Activated B cell treated with CpG ODN at 0.5 μM for 24 hours (primary cell): ENCODE measurements around the gene MXI1. TPM values are rescaled to one million over a fixed set of nuclear protein-coding genes. Genes with fewer than 3 reads are reported as not detected.
"Not testable (repeated sequence)": the region's sequence is repeated elsewhere in the genome, so short reads cannot be mapped to it uniquely, and the experiment has no call there.

ENCODE experiments used
- ATAC-seq: fragments of 200-7000 bp; cut with Tn5 transposase; one replicate; pipeline ENCODE4 v1.10.0; 2021; ENCODE audit warnings: low read depth, mild to moderate bottlenecking, moderate library complexity
- CTCF ChIA-PET: fragments of 350-600 bp; sonication (Branson Sonifier 250); formaldehyde crosslinking; loops from one replicate; lab custom pipeline; 2021; ENCODE audit warnings: antibody characterized with exemption; lab: Charles Lee
- POLR2A ChIA-PET: fragments of 350-600 bp; sonication (Branson Sonifier 250); formaldehyde crosslinking; loops from one replicate; lab custom pipeline; 2021; ENCODE audit warnings: antibody characterized with exemption; lab: Charles Lee
- DNase-seq: peaks from one replicate; pipeline ENCODE4 v3.0.0; 2022
- H3K27ac Mint-ChIP-seq: one replicate; pipeline ENCODE4 v1.8.0; 2020; ENCODE audit warnings: mixed read lengths
- H3K27me3 Mint-ChIP-seq: one replicate; pipeline ENCODE4 v1.8.0; 2021; ENCODE audit warnings: mixed read lengths
- H3K36me3 Mint-ChIP-seq: one replicate; pipeline ENCODE4 v1.8.0; 2021; ENCODE audit warnings: low read depth, mixed read lengths
- H3K4me1 Mint-ChIP-seq: one replicate; pipeline ENCODE4 v1.8.0; 2021; ENCODE audit warnings: mixed read lengths
- H3K4me3 Mint-ChIP-seq: one replicate; pipeline ENCODE4 v1.8.0; 2020; ENCODE audit warnings: mild to moderate bottlenecking, mixed read lengths
- H3K9me3 Mint-ChIP-seq: one replicate; pipeline ENCODE4 v1.8.0; 2020; ENCODE audit warnings: mixed read lengths
- CTCF ChIP-seq: fragments of 200-600 bp; IDR thresholded peaks from one replicate; pipeline ENCODE4 v1.8.0; 2022; ENCODE audit warnings: antibody characterized with exemption, mild to moderate bottlenecking
- intact Hi-C: fragments of 100-400 bp; cut with micrococcal nuclease; formaldehyde crosslinking; loops from one replicate; pipeline ENCODE4 v1.15.1; 2024
- total RNA-seq: library from RNA; stranded (reverse); gene quantifications from 2 replicates; pipeline ENCODE4 v1.2.3, GENCODE V29; 2022

MXI1 gene
- total RNA-seq, 1 donor from 2014 or later, result 8.5 TPM

- peaks cover 14% of the 10 kb centered on the region for H3K4me1 Mint-ChIP-seq
- ATAC-seq (no peak), DNase-seq (no peak)
- peaks cover 29% of the 10 kb centered on the region for H3K36me3 Mint-ChIP-seq
- intact Hi-C loops, result no loop called here
- no peaks in the 10 kb centered on the region for H3K27me3 Mint-ChIP-seq
- no peak overlapping the region for H3K27ac Mint-ChIP-seq
- TF ChIP-seq CTCF, result no peak
- CTCF ChIA-PET, result interaction anchor here (1.4 kb wide), 1 partner anchor 105 kb away, joined by 4 read pairs; no protein-coding TSS in a partner anchor
- peaks cover 2% of the 10 kb centered on the region for H3K9me3 Mint-ChIP-seq
- POLR2A ChIA-PET, result no interaction called here
- H3K4me3 Mint-ChIP-seq, result no peak overlapping the region
These were observed 35.1 kb downstream of the MXI1 start for GRCh38 chr10:110242511-110242910.

GRCh38 chr10:110244550-110244949 lies 37.1 kb downstream of the MXI1 start:
- DNase-seq (no peak), ATAC-seq (no peak)
- intact Hi-C loops, result no loop called here
- ChIA-PET CTCF (no interaction called here), POLR2A (interaction anchor here (0.6 kb wide), 1 partner anchor 28 kb away, joined by 4 read pairs; no protein-coding TSS in a partner anchor)
- TF ChIP-seq CTCF, result no peak
- Mint-ChIP-seq H3K4me3 (no peak overlapping the region), H3K4me1 (peaks cover 10% of the 10 kb centered on the region), H3K27me3 (no peaks in the 10 kb centered on the region), H3K27ac (no peak overlapping the region), H3K9me3 (no peaks in the 10 kb centered on the region), H3K36me3 (peaks cover 18% of the 10 kb centered on the region)

GRCh38 chr10:110247833-110248232 lies 40.4 kb downstream of the MXI1 start:
- H3K9me3 Mint-ChIP-seq, DNase-seq, H3K4me1 Mint-ChIP-seq, H3K4me3 Mint-ChIP-seq, intact Hi-C loops, H3K27me3 Mint-ChIP-seq, H3K27ac Mint-ChIP-seq, ATAC-seq, POLR2A ChIA-PET, CTCF ChIA-PET: not testable (repeated sequence)
- H3K36me3 Mint-ChIP-seq, result peaks cover 22% of the 10 kb centered on the region

- POLR2A ChIA-PET, H3K9me3 Mint-ChIP-seq, DNase-seq, H3K4me1 Mint-ChIP-seq, CTCF ChIA-PET, ATAC-seq, H3K27me3 Mint-ChIP-seq, H3K4me3 Mint-ChIP-seq, H3K27ac Mint-ChIP-seq, intact Hi-C loops: not testable (repeated sequence)
- H3K36me3 Mint-ChIP-seq, result peaks cover 25% of the 10 kb centered on the region
These were observed 42.1 kb downstream of the MXI1 start for GRCh38 chr10:110249489-110249888.

GRCh38 chr10:110251392-110251791 lies 44.0 kb downstream of the MXI1 start:
- intact Hi-C loops, result loop anchor here (2.0 kb wide), 1 partner anchor 17 kb away; no protein-coding TSS in a partner anchor
- H3K4me1 Mint-ChIP-seq, H3K27ac Mint-ChIP-seq, ATAC-seq, H3K27me3 Mint-ChIP-seq, DNase-seq, H3K4me3 Mint-ChIP-seq, CTCF ChIA-PET, H3K9me3 Mint-ChIP-seq: not testable (repeated sequence)
- peaks cover 18% of the 10 kb centered on the region for H3K36me3 Mint-ChIP-seq
- POLR2A ChIA-PET, result interaction anchor here (0.6 to 0.7 kb wide), 2 partner anchors 17 to 18 kb away, joined by 3 to 4 read pairs; no protein-coding TSS in a partner anchor

GRCh38 chr10:110252151-110252550 lies 44.7 kb downstream of the MXI1 start:
- no peak for TF ChIP-seq CTCF
- Mint-ChIP-seq H3K4me1 (no peaks in the 10 kb centered on the region), H3K27me3 (no peaks in the 10 kb centered on the region), H3K36me3 (peaks cover 17% of the 10 kb centered on the region), H3K27ac (no peak overlapping the region), H3K9me3 (peaks cover 3% of the 10 kb centered on the region), H3K4me3 (no peak overlapping the region)
- ChIA-PET CTCF (no interaction called here), POLR2A (no interaction called here)
- intact Hi-C loops, result no loop called here
- ATAC-seq (no peak), DNase-seq (no peak)
